ENCODE data around the gene USB1.
"Not testable (repeated sequence)": the region's sequence is repeated elsewhere in the genome, so short reads cannot be mapped to it uniquely, and the experiment has no call there.

The USB1 gene

DNA sequence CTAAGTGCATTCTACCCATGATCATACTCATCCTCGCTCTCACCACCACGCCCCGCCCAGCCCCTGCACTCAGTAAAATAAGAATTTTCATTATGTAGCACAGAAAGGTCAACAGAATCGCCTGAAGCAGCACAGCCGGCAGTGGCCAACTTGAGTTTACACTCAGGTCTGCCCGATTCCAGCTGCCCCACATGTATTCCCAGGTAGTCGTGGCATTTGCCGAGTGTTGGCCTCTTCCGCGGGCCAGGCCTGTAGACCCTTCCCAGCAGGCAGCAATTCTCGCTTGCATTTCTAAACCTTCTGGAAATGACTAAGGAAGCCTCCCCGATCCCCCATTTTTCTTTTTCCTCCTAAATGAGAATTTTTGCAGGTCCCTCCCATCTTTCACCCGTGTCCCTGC lies 30.9 kb upstream of the USB1 start:
- DNase-seq (ENCODE audit: low spot score), result no peak

GRCh38 chr16:57970970-57971369 lies 30.2 kb upstream of the USB1 start, which contains the start of gene CNGB1:
Gene CNGB1, minus strand, starts transcription at chr16:57971128. Its CDS starts 3,842 bp downstream, at chr16:57967286.
- no peak for DNase-seq (ENCODE audit: low spot score)

- no peak for DNase-seq (ENCODE audit: low spot score)
Observed at GRCh38 chr16:57971848-57972247, 29.4 kb upstream of the USB1 start.

GRCh38 chr16:57972306-57972705 lies 28.9 kb upstream of the USB1 start:
- no peak for DNase-seq (ENCODE audit: low spot score)

DNA sequence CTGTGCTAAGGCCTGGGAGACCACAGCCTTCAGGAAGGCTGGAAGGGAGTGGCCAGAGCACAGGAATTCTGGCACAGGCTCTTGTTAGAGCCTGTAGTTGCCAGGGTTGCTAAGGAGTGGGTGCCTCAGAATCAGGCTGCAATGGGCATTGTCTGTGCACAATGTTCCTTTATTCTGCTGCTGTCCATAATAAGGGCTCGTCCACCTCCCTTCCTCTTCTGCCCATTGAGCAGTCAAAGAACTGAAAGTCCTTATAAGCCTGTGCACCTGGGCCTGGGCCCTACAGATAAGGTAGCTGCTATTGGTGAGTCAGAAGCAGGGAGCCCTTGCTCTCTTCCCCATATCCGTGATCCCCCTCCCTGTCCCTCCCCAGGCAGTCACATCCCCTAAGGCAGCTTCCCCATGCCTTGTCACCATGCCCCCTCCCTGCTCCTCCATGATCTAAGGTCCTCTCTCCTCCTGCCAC lies 24.8 kb upstream of the USB1 start:
- DNase-seq (ENCODE audit: low spot score), result peak; percentile 89

DNA sequence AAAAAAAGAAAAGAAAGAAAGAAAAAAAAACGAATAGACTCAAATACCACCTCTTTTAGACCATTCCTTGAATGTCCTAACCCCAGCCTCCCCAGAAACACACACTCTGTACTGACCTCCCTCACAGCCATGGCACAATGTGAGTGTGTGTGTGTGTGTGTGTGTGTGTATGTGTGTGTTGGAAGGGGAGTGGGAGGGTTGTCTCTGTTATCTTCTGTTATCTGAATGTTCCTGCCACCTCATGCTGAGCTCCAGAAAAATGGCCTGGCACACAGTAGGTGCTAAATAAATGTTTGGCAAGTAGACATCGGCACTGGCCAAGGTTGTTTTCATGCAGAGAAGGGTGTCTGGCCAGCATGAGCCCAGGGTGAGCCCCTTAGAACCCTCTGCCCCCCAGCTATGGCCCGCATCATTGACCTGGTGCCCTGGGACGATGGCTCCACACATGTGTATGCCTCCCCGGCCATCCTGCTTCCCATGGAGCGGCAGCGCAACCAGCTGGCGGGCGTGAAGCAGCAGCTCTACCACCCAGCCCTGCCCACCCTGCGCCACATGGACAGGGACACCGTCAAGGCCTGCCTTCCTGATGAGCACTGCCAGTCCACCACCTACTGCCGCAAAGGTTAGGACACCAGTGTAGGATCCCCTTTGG lies 23.7 kb upstream of the USB1 start:
- DNase-seq (ENCODE audit: low spot score), result no peak

GRCh38 chr16:57978070-57978465 lies 23.1 kb upstream of the USB1 start:
- DNase-seq (ENCODE audit: low spot score), result not testable (repeated sequence)

GRCh38 chr16:57979006-57979585 lies 22.1 kb upstream of the USB1 start:
- no peak for DNase-seq (ENCODE audit: low spot score)

- no peak for DNase-seq (ENCODE audit: low spot score)
Observed at GRCh38 chr16:57981636-57982035, 19.6 kb upstream of the USB1 start.

GRCh38 chr16:57982385-57982784 lies 18.8 kb upstream of the USB1 start:
- no peak for DNase-seq (ENCODE audit: low spot score)

DNA sequence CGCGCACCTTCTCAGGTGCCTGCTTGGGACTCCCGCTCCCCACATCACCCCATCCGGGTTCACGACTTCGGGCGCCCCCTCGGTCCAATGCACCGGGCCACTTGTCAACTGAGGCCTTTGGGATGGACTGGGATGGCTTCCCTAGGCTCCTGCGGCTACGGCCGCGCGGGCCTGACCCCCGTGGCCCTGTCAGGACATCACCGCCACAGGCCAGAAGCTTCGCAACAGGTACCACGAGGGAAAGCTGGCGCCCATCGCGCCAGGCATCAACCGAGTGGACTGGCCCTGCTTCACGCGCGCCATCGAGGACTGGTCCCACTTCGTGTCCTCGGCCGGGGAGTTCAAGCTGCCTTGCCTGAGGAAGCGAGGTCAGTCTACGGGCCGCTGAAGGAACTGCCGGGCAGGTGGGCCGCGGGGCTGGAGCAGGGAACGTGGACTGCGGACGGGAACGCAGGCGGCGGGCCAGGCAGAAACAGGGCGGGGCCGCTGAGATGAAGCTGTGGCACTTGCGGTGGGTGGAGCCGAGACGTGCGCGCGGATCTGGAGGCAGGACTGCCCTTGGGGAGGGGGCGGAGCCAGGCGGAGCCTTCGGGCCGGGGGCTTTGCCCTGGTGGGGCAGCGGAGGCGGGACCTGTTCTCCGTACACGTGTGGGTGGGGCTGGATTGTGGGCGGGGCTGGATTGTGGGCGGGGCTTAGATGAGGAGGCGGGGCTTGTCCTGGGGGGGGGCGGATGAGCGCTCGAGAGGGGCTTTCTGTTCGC lies 16.6 kb upstream of the USB1 start:
- DNase-seq (ENCODE audit: low spot score), result peak; percentile 56

GRCh38 chr16:57985204-57986181 lies 15.7 kb upstream of the USB1 start:
- no peak for DNase-seq (ENCODE audit: low spot score)

- no peak for DNase-seq (ENCODE audit: low spot score)
Observed at GRCh38 chr16:57986196-57986595, 15.0 kb upstream of the USB1 start.

GRCh38 chr16:57987441-57988177 lies 13.6 kb upstream of the USB1 start:
- DNase-seq (ENCODE audit: low spot score), result no peak

GRCh38 chr16:57988929-57989328 lies 12.3 kb upstream of the USB1 start:
- peak; percentile 56 for DNase-seq (ENCODE audit: low spot score)

DNA sequence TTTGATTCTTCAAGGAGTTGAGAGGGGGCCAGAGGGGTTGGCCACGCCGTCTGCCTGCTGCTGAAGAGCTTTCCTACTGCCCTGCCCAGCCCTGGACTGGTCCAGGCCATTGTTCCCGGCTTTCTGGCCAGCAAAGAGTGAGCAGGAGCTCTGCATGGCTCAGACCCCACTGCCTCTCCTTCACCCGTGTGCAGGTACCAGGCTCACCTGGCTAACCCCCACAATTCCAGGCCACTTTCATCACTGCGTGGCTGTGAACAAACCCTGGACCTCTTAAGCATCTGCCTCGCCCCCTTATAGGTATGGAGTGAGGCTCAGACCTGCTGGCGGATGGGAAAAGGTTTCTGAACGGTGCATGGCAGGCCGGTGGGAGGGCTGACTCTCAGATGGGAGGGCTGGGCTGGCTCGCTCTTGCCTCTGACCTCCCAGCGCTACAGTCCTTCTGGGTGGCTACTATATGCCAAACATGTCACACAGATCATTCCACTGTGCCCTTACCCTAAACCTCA lies 9.6 kb upstream of the USB1 start:
- DNase-seq (ENCODE audit: low spot score), result no peak

DNA sequence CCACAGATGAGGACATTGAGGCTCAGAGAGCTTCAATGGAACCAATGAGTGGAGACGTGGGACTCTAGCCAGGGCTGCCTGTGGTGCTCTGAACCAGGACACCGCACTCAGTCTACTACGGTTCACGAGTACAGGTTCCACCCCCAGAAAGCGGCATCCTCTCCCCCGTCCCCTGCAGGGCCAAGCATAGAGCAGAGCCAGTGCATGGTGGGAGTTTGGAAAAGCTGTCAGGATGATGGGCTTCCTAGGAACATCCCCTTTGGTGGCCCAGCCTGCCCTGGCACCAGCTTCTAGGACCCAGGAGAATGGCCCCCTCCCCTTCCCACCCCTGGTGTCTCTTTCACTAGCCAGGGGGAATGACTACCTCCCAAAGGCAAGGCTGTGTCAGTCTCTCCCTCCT lies 9.1 kb upstream of the USB1 start:
- DNase-seq (ENCODE audit: low spot score), result no peak

DNA sequence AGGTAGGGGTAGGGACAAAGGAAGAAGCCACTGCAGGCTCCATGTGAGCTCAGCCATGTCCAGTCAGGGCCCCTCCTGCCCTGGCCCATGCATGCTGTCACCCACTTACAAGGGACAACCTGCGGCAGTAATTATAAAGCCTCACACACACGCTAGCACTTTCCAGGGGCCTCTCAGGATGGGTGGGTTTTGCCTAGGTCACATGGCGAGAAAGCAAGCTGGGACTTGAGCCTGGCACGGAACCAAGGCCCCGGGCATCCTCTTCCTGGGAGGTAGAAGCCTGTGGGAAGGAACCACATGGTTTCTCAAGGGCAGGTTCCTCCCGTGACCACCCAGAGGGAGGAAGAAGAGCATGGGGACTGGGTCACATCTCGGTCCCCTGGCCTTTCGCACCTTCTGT lies 7.8 kb upstream of the USB1 start:
- DNase-seq (ENCODE audit: low spot score), result no peak

- no peak for DNase-seq (ENCODE audit: low spot score)
Observed at GRCh38 chr16:57993897-57994296, 7.3 kb upstream of the USB1 start.

GRCh38 chr16:57994361-57994760 lies 6.8 kb upstream of the USB1 start:
- DNase-seq (ENCODE audit: low spot score), result no peak

DNA sequence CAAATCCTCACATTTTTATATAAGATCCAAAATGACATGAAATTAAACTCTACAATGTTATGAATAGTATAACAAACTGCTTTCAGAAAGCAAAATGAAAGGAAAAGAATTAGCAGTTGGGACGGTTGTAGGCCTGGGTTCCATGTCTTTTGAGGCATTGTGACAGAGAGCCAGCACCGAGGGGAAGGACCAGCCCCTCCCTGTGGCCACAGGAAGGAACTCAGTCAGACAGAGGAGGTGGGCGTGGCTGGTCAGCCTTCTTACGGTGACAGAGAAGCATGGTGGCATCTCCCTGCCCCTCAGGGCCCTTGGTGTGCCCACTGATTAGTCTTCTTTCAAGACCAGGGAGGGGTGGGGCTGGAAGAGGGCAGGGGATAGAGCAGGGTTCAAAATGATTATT lies 6.4 kb upstream of the USB1 start:
- peak; percentile 47 for DNase-seq (ENCODE audit: low spot score)

Data from Ammon's horn (tissue), 1 donor.